Gastrocnemius medialis (tissue), 4 donors: ENCODE data around the gene PLD1.

Source experiments
- CTCF ChIP-seq, 5 experiments: fragments of 450-650 bp in 3 of 5; fragments of 200-600 bp in 2 of 5; sonication (generic) in 2 of 5; IDR thresholded peaks in 4 of 5; conservative IDR thresholded peaks in 1 of 5; 1 replicate in 4 of 5; 2 replicates in 1 of 5; pipeline ENCODE4 v1.5.1; 2016 to 2019; ENCODE audit warnings: antibody characterized with exemption in 5 of 5, mild to moderate bottlenecking in 3 of 5, moderate library complexity in 3 of 5
- POLR2A ChIP-seq, 2 donors: fragments of 450-650 bp; IDR thresholded peaks; one replicate each; pipeline ENCODE4 v1.6.1; 2017; ENCODE audit warnings: antibody characterized with exemption in 2 of 2, mild to moderate bottlenecking in 2 of 2, moderate library complexity in 2 of 2

- no peak for TF ChIP-seq CTCF (IDR thresholded peaks at IDR 0.05 in 4 of 5, conservative IDR thresholded peaks at IDR 0.05 in 1 of 5)
- TF ChIP-seq POLR2A (IDR thresholded peaks at IDR 0.05), result no peak
These were observed 247.0 kb downstream of the PLD1 start for GRCh38 chr3:171563298-171563697.
